Panc1 (cell line): ENCODE results near the gene TMEM164. TPM values are rescaled to one million over a fixed set of nuclear protein-coding genes. Genes with fewer than 3 reads are reported as not detected.

Experiments used
- ATAC-seq: fragments of 200-7000 bp; cut with Tn5 transposase; 2 replicates; pipeline ENCODE4 v1.9.1; 2020; ENCODE audit warnings: mild to moderate bottlenecking, moderate library complexity
- BruUV-seq: library from RNA; stranded (reverse); fragments of 400-500 nt; replicated peaks from 2 replicates; lab custom pipeline; 2021; lab: Mats Ljungman, UMichigan
- CTCF ChIA-PET: fragments of 300-600 bp; sonication (Branson Sonifier 250); formaldehyde crosslinking; loops from one replicate; lab custom pipeline; 2022; ENCODE audit warnings: antibody characterized with exemption; lab: Charles Lee
- POLR2A ChIA-PET: fragments of 300-600 bp; sonication (Branson Sonifier 250); formaldehyde crosslinking; loops from one replicate; lab custom pipeline; 2022; ENCODE audit warnings: antibody characterized with exemption; lab: Charles Lee
- DNase-seq: peaks from one replicate; pipeline ENCODE4 v3.0.0-alpha.2; 2010; ENCODE audit warnings: low read depth, low spot score
- H3K27ac ChIP-seq: 2 replicates; pipeline ENCODE4 v1.5.1; 2011; ENCODE audit warnings: mild to moderate bottlenecking, low read length, inconsistent platforms
- H3K27me3 ChIP-seq: fragments of 200-500 bp; sonication (Bioruptor generic); 2 replicates; pipeline ENCODE4 v1.6.0; 2014; ENCODE audit warnings: low read length, inconsistent platforms; ENCODE audit not compliant: control insufficient read depth, insufficient read depth
- H3K36me3 ChIP-seq: fragments of 200-500 bp; sonication (Bioruptor generic); 2 replicates; pipeline ENCODE4 v1.5.1; 2014; ENCODE audit warnings: inconsistent platforms, mild to moderate bottlenecking, low read length, moderate library complexity; ENCODE audit not compliant: control insufficient read depth, insufficient read depth
- H3K4me1 ChIP-seq: 2 replicates; pipeline ENCODE4 v1.5.1; 2011; ENCODE audit warnings: inconsistent platforms, mild to moderate bottlenecking, low read length, moderate library complexity; ENCODE audit not compliant: control insufficient read depth, insufficient read depth
- H3K4me3 ChIP-seq, 2 experiments: 2 replicates each; pipeline ENCODE4 v1.5.1; 2011 to 2012; ENCODE audit warnings: low read depth in 2 of 2, low read length in 2 of 2, mild to moderate bottlenecking in 2 of 2, inconsistent platforms in 1 of 2, moderate library complexity in 1 of 2
- H3K9me3 ChIP-seq: fragments of 200-500 bp; sonication (Bioruptor generic); 2 replicates; pipeline ENCODE4 v1.5.1; 2014; ENCODE audit warnings: low read depth, mild to moderate bottlenecking, inconsistent platforms, low read length, moderate library complexity; ENCODE audit not compliant: control insufficient read depth, insufficient read depth
- CTCF ChIP-seq: fragments of 450-650 bp; IDR thresholded peaks from 2 replicates; pipeline ENCODE4 v1.5.1; 2017; ENCODE audit warnings: mild to moderate bottlenecking
- POLR2AphosphoS5 ChIP-seq: IDR thresholded peaks from 2 replicates; pipeline ENCODE4 v1.6.1; 2012; ENCODE audit warnings: mild to moderate bottlenecking, low read depth, low read length, moderate library complexity
- REST ChIP-seq, 2 experiments: IDR thresholded peaks; 2 replicates each; pipeline ENCODE4 v1.6.1; 2011 to 2012; ENCODE audit warnings: low read depth in 2 of 2, control low read depth in 1 of 2, low read length in 1 of 2, mild to moderate bottlenecking in 1 of 2, moderate library complexity in 1 of 2; ENCODE audit not compliant: insufficient read depth in 1 of 2
- SIN3A ChIP-seq: IDR thresholded peaks from 2 replicates; pipeline ENCODE4 v1.6.1; 2012; ENCODE audit warnings: low read depth, mild to moderate bottlenecking, low read length, moderate library complexity, borderline replicate concordance; ENCODE audit not compliant: insufficient read depth
- TCF7L2 ChIP-seq: IDR thresholded peaks from 2 replicates; pipeline ENCODE4 v1.6.1; 2011; ENCODE audit warnings: mild to moderate bottlenecking, low read depth, low read length, inconsistent platforms
- in situ Hi-C: cut with HindIII; loops from 2 replicates; pipeline ENCODE4 v1.10.0; 2016; ENCODE audit warnings: low sequenced_read_pairs, low pct_unique_long_range_greater_than_20kb
- intact Hi-C: fragments of 100-400 bp; cut with micrococcal nuclease; formaldehyde crosslinking; loops from one replicate; pipeline ENCODE4 v1.10.0; 2022; ENCODE audit not compliant: unreplicated experiment
- total RNA-seq: library from RNA; stranded (reverse); gene quantifications from one replicate; pipeline ENCODE4 v1.2.1, GENCODE V29; 2021; ENCODE audit not compliant: unreplicated experiment

Gene TMEM164
- total RNA-seq, 1 experiment from 2014 or later: 32.8 TPM

- BruUV-seq: no TSS peak
- no peak overlapping the region for H3K4me3 ChIP-seq
Measured at GRCh38 chrX:110215411-110215810, 212.5 kb downstream of the TMEM164 start.

GRCh38 chrX:110216027-110216426, 213.1 kb downstream of the TMEM164 start:
- DNase-seq: no peak
- ChIA-PET CTCF (no interaction called here), POLR2A (no interaction called here)
- intact Hi-C loops (no loop called here), in situ Hi-C loops (no loop called here)
- no peak for ATAC-seq
- no peak for TF ChIP-seq CTCF
- no peak for TF ChIP-seq POLR2AphosphoS5
- TF ChIP-seq REST (IDR thresholded peaks at IDR 0.05; ENCODE audit: insufficient read depth in 1 of 2, low read depth in 2 of 2, low read length in 1 of 2): no peak
- TF ChIP-seq TCF7L2: no peak
- no peak for TF ChIP-seq SIN3A
- BruUV-seq: no TSS peak
- no peak overlapping the region for H3K27ac ChIP-seq
- H3K36me3 ChIP-seq: no peaks in the 10 kb centered on the region
- H3K27me3 ChIP-seq: no peaks in the 10 kb centered on the region
- H3K4me3 ChIP-seq: no peak overlapping the region
- no peaks in the 10 kb centered on the region for H3K9me3 ChIP-seq
- no peaks in the 10 kb centered on the region; the same call in none of the 2 replicates for H3K4me1 ChIP-seq

More at GRCh38 chrX:110215411-110215810, 212.5 kb downstream of the TMEM164 start:
- ATAC-seq: no peak
- Histone ChIP-seq H3K36me3 (no peaks in the 10 kb centered on the region), H3K27me3 (no peaks in the 10 kb centered on the region), H3K27ac (no peak overlapping the region), H3K9me3 (no peaks in the 10 kb centered on the region), H3K4me1 (no peaks in the 10 kb centered on the region; the same call in none of the 2 replicates)
- in situ Hi-C loops: no loop called here
- TF ChIP-seq TCF7L2: no peak
- no peak for TF ChIP-seq SIN3A
- TF ChIP-seq POLR2AphosphoS5: no peak
- no peak for TF ChIP-seq REST (IDR thresholded peaks at IDR 0.05; ENCODE audit: insufficient read depth in 1 of 2, low read depth in 2 of 2, low read length in 1 of 2)
- no peak for TF ChIP-seq CTCF
- CTCF ChIA-PET: no interaction called here
- no peak for DNase-seq
- POLR2A ChIA-PET: no interaction called here
- intact Hi-C loops: no loop called here
